ENCODE measurements around the gene RIPPLY3. TPM values are rescaled to one million over a fixed set of nuclear protein-coding genes. Genes with fewer than 3 reads are reported as not detected.

RIPPLY3 gene
- total RNA-seq, 1 experiment from 2014 or later = not detected

DNA sequence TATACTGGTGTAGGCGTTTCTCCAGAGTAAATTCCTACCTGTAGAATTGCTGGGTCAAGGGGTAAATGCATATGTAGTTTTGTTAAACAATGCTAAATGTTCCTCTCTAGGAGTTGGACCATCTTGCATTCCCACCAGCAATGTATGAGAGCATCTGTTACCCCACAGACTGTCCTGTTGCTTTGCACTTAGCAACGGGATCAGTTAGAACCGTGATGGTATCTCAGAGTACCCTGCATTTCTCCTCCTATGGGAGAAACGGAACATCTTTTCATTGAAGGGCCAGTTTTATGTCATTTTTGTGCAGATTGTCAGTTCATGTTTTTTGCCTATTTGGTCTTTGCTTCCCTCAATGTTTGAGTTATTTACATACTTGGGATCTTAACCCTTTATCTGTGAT is 18.0 kb upstream of the RIPPLY3 start:
- TF ChIP-seq SP1 (IDR thresholded peaks at IDR 0.05; ENCODE audit: low read depth) (no peak), RAD21 (IDR thresholded peaks at IDR 0.05; ENCODE audit: low read depth) (no peak), EGR1 (IDR thresholded peaks at IDR 0.05; ENCODE audit: low read depth) (no peak), FOSL1 (IDR thresholded peaks at IDR 0.05; ENCODE audit: low read depth) (no peak), TCF7L2 (IDR thresholded peaks at IDR 0.05; ENCODE audit: borderline replicate concordance, extremely low read depth, insufficient read depth, insufficient read length) (no peak), SIN3A (IDR thresholded peaks at IDR 0.05; ENCODE audit: low read depth) (no peak), EZH2 (IDR thresholded peaks at IDR 0.05) (no peak), ZNF274 (IDR thresholded peaks at IDR 0.05; ENCODE audit: low read depth, low read length) (no peak), ZFX (IDR thresholded peaks at IDR 0.05) (no peak), CBX3 (IDR thresholded peaks at IDR 0.05; ENCODE audit: low read depth) (no peak), POLR2A (IDR thresholded peaks at IDR 0.05; ENCODE audit: borderline replicate concordance, extremely low read depth, insufficient read depth, insufficient read length) (no peak), POLR2AphosphoS5 (IDR thresholded peaks at IDR 0.05; ENCODE audit: low read depth, low read length) (no peak), YY1 (IDR thresholded peaks at IDR 0.05; ENCODE audit: extremely low read depth, insufficient replicate concordance, low read depth, low read length) (no peak), CEBPB (IDR thresholded peaks at IDR 0.05; ENCODE audit: low read depth) (no peak), ELF1 (IDR thresholded peaks at IDR 0.05; ENCODE audit: borderline replicate concordance, low read depth) (no peak), SRF (IDR thresholded peaks at IDR 0.05; ENCODE audit: low read depth) (no peak), EZH2phosphoT487 (IDR thresholded peaks at IDR 0.05; ENCODE audit: borderline replicate concordance) (no peak)
- TF ChIP-seq, protein P1, sequence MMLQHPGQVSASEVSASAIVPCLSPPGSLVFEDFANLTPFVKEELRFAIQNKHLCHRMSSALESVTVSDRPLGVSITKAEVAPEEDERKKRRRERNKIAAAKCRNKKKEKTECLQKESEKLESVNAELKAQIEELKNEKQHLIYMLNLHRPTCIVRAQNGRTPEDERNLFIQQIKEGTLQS (IDR thresholded peaks at IDR 0.05) = no peak
- TF ChIP-seq, protein P2, sequence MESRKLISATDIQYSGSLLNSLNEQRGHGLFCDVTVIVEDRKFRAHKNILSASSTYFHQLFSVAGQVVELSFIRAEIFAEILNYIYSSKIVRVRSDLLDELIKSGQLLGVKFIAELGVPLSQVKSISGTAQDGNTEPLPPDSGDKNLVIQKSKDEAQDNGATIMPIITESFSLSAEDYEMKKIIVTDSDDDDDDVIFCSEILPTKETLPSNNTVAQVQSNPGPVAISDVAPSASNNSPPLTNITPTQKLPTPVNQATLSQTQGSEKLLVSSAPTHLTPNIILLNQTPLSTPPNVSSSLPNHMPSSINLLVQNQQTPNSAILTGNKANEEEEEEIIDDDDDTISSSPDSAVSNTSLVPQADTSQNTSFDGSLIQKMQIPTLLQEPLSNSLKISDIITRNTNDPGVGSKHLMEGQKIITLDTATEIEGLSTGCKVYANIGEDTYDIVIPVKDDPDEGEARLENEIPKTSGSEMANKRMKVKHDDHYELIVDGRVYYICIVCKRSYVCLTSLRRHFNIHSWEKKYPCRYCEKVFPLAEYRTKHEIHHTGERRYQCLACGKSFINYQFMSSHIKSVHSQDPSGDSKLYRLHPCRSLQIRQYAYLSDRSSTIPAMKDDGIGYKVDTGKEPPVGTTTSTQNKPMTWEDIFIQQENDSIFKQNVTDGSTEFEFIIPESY (IDR thresholded peaks at IDR 0.05; ENCODE audit: extremely low read depth, insufficient replicate concordance, low read length) = no peak
- TF ChIP-seq, protein P3, sequence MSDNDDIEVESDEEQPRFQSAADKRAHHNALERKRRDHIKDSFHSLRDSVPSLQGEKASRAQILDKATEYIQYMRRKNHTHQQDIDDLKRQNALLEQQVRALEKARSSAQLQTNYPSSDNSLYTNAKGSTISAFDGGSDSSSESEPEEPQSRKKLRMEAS (IDR thresholded peaks at IDR 0.05) = no peak
- ChIA-PET POLR2A (interaction anchor here (0.7 kb wide), 1 partner anchor 37 kb away, joined by 3 read pairs; no protein-coding TSS in a partner anchor), RAD21 (ENCODE audit: low non-redundant PET in 1 of 2, low total read pairs in 2 of 2, uncharacterized antibody in 2 of 2, unreplicated experiment in 2 of 2) (no interaction called here), CTCF (interaction anchor here (0.7 to 2.2 kb wide), 3 partner anchors 9 to 866 kb away, joined by 3 to 12 read pairs (median 5); no protein-coding TSS in a partner anchor)
- Histone ChIP-seq H3K79me2 (ENCODE audit: insufficient read depth, low read length) (no peaks in the 10 kb centered on the region), H3K27ac (ENCODE audit: low read depth, low read length) (no peak overlapping the region), H3K36me3 (ENCODE audit: control insufficient read depth in 1 of 2, insufficient read depth in 2 of 2, low read length in 2 of 2) (no peaks in the 10 kb centered on the region), H3K4me3 (replicated peaks in 1 of 2; ENCODE audit: low read depth in 1 of 2, low read length in 2 of 2) (no peak overlapping the region), H2AFZ (ENCODE audit: low read depth, low read length, poor library complexity, severe bottlenecking) (no peak overlapping the region), H3K9me2 (ENCODE audit: insufficient read depth) (no peaks in the 10 kb centered on the region), H3K9ac (ENCODE audit: low read length) (no peak overlapping the region), H3K4me2 (ENCODE audit: low read length) (no peak overlapping the region), H3K4me1 (ENCODE audit: control insufficient read depth in 1 of 2, insufficient read depth in 2 of 2, low read length in 2 of 2) (peaks cover 11 to 25% of the 10 kb centered on the region in 2 experiments), H3K27me3 (ENCODE audit: insufficient read depth, low read length) (no peaks in the 10 kb centered on the region), H3K9me3 (ENCODE audit: control insufficient read depth in 1 of 2, insufficient read depth in 1 of 2, low read depth in 1 of 2, low read length in 2 of 2) (no peaks in the 10 kb centered on the region), H4K20me1 (ENCODE audit: insufficient read depth) (no peaks in the 10 kb centered on the region)
- no peak for DNase-seq (ENCODE audit: low read depth, low spot score)
- ATAC-seq = no peak
- intact Hi-C loops (cut with micrococcal nuclease) = no loop called here
- BruUV-seq (replicated peaks) = TSS peak; percentile 66

All from HCT116 (cell line).